Measurements from ENCODE around the gene ATP5MG.
"Not testable (repeated sequence)": the region's sequence is repeated elsewhere in the genome, so short reads cannot be mapped to it uniquely, and the experiment has no call there.

Gene ATP5MG, protein sequence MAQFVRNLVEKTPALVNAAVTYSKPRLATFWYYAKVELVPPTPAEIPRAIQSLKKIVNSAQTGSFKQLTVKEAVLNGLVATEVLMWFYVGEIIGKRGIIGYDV

GRCh38 chr11:118401151-118401879, at the start of gene ATP5MG:
Gene ATP5MG, plus strand, starts transcription at chr11:118401606. Its CDS starts 60 bp downstream, at chr11:118401666.
- DNase-seq (ENCODE audit: low read depth) = peak; percentile 85

DNA sequence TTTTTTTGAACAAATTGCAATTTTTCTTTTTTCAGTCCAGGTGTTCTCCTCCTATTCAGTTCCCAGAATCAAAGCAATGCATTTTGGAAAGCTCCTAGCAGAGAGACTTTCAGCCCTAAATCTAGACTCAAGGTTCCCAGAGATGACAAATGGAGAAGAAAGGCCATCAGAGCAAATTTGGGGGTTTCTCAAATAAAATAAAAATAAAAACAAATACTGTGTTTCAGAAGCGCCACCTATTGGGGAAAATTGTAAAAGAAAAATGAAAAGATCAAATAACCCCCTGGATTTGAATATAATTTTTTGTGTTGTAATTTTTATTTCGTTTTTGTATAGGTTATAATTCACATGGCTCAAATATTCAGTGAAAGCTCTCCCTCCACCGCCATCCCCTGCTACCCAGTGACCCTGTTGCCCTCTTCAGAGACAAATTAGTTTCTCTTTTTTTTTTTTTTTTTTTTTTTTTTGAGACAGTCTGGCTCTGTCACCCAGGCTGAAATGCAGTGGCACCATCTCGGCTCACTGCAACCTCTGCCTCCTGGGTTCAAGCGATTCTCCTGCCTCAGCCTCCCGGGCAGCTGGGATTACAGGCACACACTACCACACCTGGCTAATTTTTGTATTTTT, 48.2 kb upstream of the ATP5MG start:
- no peak for DNase-seq (ENCODE audit: low read depth)

DNA sequence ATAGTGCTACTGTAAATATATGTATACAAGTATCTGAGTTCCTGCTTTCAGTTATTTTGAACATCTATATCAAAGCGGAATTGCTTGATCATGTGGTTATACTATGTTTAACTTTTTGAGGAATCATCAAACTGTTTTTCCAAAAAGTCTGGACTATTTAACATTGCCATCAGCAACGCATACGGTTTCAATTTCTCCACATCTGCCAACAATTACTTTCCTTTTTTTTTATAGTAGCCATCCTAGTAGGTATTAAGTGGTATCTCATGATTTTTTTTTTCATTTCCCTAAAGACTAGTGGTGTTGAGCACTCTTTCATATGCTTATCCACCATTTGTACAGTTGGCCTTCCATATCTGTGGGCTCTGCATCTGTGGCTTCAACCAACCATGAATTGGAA, 43.3 kb upstream of the ATP5MG start:
- DNase-seq (ENCODE audit: low read depth) = no peak

GRCh38 chr11:118359295-118359958, 42.0 kb upstream of the ATP5MG start, which contains the start of gene UBE4A:
Gene UBE4A, plus strand, starts transcription at chr11:118359600. Its CDS starts 5,481 bp downstream, at chr11:118365081.
- DNase-seq (ENCODE audit: low read depth) = peak; percentile 95

- DNase-seq (ENCODE audit: low read depth) = no peak
Measured at GRCh38 chr11:118364956-118365615, 36.3 kb upstream of the ATP5MG start.

GRCh38 chr11:118366287-118366686, 35.1 kb upstream of the ATP5MG start:
- DNase-seq (ENCODE audit: low read depth) = no peak

DNA sequence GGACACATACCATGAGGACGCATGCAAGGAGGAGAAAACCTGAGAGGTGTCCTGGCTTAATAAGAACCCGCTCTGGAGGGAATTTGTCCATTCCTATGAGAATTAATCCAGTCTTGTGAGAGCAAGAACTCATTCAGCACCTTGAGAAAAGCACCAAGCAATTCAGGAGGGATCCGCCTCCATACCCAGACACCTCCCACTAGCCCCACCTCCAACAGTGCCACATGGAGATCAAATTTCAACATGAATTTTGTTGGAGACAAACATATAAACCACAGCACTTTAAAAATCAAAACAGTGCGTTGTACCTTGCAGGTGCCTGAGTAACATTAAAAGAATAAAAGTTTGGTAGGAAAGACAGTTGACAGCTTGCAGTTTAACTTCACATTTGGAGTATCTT, 30.6 kb upstream of the ATP5MG start:
- DNase-seq (ENCODE audit: low read depth) = no peak

DNA sequence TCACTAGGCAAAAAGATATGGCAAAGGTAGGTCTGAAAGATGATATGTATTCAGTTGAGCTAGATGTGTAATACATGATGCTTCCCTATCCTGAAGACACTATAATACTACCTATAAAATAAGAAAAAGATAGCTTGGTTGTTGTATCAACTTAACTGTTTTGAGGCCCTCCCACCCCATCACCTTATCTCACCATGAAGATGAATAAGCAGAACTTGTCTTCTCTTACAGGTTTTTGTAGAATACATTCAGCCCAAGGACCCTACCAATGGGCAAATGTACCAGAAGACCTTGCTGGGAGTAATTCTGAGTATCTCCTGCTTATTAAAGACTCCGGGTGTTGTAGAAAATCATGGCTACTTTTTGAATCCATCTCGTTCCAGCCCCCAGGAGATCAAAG, 28.1 kb upstream of the ATP5MG start:
- DNase-seq (ENCODE audit: low read depth) = no peak

DNA sequence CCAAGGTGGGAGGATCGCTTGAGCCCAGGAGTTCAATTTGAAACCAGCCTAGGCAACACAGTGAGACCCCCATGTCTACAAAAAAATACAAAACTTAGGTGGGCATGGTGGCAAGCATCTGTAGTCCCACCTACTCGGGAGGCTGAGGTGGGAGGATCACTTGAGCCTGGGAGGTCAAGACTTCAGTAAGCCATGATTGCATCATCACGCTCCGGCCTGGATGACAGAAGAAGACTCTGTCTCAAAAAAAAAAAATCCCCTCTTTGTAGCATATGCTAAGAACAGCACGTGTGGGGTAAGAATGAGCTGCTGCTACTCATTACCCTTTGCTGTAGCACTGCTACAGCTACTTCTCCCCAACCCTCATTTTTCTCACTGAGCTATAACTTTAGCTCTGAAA, 27.5 kb upstream of the ATP5MG start:
- DNase-seq (ENCODE audit: low read depth) = no peak

DNA sequence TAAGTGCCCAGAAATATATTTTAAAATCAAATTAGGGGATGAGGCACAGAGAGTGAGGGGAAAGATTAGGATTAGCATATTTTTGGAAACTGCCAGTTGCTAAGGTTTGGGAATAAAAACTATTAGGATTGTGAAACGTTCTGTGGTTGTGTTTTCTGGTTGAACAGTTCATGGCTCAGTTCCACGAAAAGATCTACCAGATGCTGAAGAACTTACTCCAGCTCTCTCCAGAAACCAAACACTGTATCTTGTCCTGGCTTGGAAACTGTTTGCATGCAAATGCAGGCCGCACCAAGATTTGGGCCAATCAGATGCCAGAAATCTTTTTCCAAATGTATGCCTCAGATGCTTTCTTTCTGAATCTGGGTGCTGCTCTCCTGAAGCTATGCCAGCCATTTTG, 26.7 kb upstream of the ATP5MG start:
- DNase-seq (ENCODE audit: low read depth) = no peak

DNA sequence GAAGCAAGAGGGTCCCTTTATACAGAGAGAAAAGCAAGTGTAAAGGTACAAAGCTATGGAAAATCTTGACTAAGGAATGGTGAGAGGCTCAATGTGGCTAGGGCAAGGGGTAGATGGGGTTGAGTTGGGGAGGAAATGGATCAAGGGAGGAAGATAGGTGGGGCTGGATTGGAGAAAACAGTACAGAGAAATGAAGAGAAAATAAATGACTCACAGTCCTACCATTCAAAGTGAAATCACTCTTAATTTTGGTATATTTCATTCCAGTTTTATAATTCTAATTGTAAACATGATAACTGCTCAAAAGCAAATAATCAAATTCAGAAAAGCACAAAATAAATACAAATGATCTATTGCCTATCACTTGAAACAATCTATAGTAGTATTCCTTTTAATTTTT, 25.4 kb upstream of the ATP5MG start:
- no peak for DNase-seq (ENCODE audit: low read depth)

DNA sequence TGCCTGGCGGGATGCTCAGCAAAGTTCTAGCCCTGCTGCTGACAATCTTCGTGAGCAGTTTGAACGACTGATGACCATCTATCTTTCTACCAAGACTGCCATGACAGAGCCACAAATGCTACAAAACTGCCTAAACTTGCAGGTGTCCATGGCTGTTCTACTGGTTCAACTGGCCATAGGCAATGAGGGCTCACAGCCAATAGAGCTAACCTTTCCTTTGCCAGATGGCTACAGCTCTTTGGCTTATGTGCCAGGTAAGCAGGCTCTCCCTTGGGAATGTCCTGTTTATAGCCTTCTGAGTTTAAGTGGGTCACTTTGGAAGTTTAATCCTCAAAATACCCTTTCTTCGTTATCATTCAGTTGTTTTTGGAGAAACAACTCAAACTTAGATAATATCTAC, 21.9 kb upstream of the ATP5MG start:
- no peak for DNase-seq (ENCODE audit: low read depth)

DNA sequence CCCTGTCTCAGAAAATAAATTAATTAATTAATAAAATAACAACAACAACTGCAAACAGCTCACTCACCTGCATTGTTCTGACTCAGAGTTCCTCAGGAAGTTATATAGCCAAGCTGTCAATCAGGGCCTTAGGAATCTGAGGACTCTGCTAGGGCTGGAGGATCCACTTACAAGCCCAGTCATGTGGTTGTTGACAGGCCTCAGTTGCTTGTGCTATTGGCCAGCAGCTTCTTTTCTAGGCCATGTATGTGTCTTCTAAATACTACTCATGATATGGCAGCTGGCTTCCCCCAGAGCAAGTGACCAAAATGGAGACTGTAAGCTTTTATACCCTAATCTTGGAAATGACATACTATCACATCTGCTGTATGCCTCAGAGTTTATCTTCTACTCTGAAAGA, 20.8 kb upstream of the ATP5MG start:
- DNase-seq (ENCODE audit: low read depth) = no peak

DNA sequence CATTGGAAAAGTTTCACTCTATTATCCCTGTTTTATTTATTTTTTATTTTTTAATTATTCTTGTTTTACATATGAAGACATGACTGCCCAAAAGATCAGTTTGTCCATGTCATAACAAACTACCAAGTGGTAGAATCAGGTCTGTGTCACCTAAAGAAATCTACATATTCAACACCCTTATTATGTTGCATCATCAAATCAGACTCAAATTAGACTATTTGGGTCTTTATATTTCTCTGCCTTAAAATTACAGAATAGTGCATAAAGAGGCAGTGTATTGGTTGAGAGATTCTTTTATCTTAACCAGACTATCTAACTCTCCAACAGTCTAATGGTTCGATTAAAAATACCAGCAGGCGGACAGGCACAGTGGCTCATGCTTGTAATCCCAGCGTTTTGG, 18.5 kb upstream of the ATP5MG start:
- no peak for DNase-seq (ENCODE audit: low read depth)

DNA sequence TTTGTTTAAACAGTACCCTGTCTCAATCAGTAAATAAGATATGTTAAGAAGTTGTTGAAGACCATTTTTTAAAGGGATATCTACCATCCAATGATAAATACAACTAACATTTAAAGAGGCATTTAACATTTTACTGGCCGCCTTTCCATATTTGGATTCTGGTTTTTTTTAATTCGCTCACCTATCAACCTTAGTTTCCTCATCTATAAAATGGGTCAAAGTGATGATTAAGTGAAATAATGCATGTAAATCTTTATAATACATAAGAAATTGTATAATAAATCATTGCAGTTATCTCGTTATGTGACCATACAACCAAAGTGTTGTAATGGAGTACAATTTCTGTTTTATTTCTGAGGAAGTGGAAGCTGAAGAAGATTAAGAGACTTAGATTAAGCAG, 17.7 kb upstream of the ATP5MG start:
- DNase-seq (ENCODE audit: low read depth) = no peak

GRCh38 chr11:118396097-118396501, 5.3 kb upstream of the ATP5MG start:
- no peak for DNase-seq (ENCODE audit: low read depth)

DNA sequence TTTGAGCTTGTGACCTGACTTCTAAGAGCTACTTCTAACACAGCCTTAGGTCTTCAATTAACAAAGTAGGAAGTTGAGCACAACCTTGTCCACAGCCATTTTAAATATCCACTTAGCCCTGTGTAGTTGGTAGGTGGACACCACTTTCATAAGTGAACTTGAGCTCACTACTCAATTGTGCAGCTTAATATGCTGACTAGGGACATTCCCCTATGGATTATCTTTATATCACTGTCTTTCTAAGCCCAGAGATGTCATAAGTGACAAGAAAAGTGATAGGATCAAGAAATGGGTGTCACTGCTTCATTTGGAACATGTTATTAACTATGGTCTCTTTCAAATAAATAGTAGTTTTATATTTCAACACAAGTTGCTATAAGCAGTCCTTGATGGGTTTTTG, 4.0 kb upstream of the ATP5MG start:
- DNase-seq (ENCODE audit: low read depth) = no peak

DNA sequence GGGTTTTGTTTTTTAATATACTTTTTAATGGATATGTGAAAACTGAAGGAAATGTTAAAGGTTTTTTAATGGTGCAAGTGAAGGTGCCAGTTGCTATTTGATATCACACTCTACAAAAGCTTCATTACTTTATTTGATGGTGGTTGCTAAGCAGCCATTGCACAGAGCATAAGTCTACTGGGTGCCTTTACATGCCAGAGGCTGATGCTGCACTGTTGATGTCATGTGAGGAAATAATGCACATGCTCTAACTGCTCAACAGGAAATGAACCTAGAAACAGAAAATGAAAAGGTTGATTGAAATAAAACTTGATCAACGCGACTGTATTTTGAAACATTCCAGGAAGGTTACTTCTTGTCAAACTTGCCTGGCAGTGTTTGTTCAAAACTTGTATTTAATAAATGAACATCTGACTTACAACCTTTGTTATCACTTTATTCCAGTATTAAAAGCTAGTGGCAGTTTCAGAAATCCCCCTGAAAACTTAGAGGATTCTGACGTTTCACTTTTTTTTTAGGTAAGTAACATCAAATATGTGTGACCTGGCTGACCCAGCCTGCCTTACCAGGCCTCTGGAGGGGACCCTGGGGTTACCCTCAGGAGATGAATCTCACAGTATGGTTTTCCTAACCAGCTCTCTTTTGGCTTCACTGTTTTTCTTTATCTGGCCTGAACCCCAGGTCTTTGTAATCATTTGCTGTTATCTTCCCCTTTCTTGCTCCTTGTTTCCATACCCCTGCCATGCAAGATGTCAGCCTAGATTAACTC, 2.4 kb upstream of the ATP5MG start:
- DNase-seq (ENCODE audit: low read depth) = peak; percentile 20

- no peak for DNase-seq (ENCODE audit: low read depth)
Measured at GRCh38 chr11:118401880-118402590, 629 bp downstream of the ATP5MG start.

DNA sequence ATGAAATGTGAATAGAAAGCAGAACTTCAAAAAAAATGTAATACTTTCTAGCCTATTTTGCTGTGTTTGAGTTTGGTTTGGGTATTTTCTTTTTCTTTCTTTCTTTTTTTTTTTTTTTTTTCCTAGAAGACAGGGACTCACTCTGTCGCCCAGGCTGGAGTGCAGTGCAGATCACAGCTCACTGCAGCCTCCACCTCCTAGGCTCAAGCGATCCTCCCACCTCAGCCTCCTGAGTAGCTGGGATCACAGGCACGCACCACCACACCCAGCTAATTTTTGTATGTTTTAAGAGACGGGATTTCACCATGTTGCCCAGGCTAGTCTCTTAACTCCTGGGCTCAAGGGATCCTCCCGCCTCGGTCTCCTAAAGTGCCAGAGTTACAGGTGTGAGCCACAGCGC, 1.2 kb downstream of the ATP5MG start:
- DNase-seq (ENCODE audit: low read depth) = not testable (repeated sequence)

- no peak for DNase-seq (ENCODE audit: low read depth)
Measured at GRCh38 chr11:118406599-118407166, 5.3 kb downstream of the ATP5MG start.

Measured in activated T-helper 9 cell treated with anti-CD3 and anti-CD28 coated beads, Interleukin-2, amount 50 U/mL, for 16 hours (primary cell).